Activated CD4-positive, alpha-beta memory T cell treated with anti-CD3 and anti-CD28 coated beads, Interleukin-2, amount 10 ng/mL, durations not matched to agents 7 days and 5 days (primary cell): ENCODE data around the gene B3GNT7. TPM values are rescaled to one million over a fixed set of nuclear protein-coding genes. Genes with fewer than 3 reads are reported as not detected.
"Not testable (repeated sequence)": the region's sequence is repeated elsewhere in the genome, so short reads cannot be mapped to it uniquely, and the experiment has no call there.

Experiments used
- CTCF ChIA-PET: fragments of 350-600 bp; sonication (Branson Sonifier 250); formaldehyde crosslinking; loops from one replicate; lab custom pipeline; 2021; ENCODE audit warnings: antibody characterized with exemption, inconsistent platforms; lab: Charles Lee
- POLR2A ChIA-PET: fragments of 350-600 bp; sonication (Branson Sonifier 250); formaldehyde crosslinking; loops from one replicate; lab custom pipeline; 2021; ENCODE audit warnings: antibody characterized with exemption; lab: Charles Lee
- DNase-seq: peaks from one replicate; pipeline ENCODE4 v3.0.0-alpha.2; 2020
- H3K27ac Mint-ChIP-seq: one replicate; pipeline ENCODE4 v1.8.0; 2021; ENCODE audit warnings: mild to moderate bottlenecking, mixed read lengths
- H3K27me3 Mint-ChIP-seq: one replicate; pipeline ENCODE4 v1.8.0; 2021; ENCODE audit warnings: mixed read lengths
- H3K36me3 Mint-ChIP-seq: one replicate; pipeline ENCODE4 v1.8.0; 2021; ENCODE audit warnings: low read depth, mixed read lengths
- H3K4me1 Mint-ChIP-seq: one replicate; pipeline ENCODE4 v1.8.0; 2021; ENCODE audit warnings: mixed read lengths
- H3K4me3 Mint-ChIP-seq: one replicate; pipeline ENCODE4 v1.8.0; 2021; ENCODE audit warnings: mild to moderate bottlenecking, mixed read lengths
- H3K9me3 Mint-ChIP-seq: one replicate; pipeline ENCODE4 v1.8.0; 2021; ENCODE audit warnings: mixed read lengths
- total RNA-seq, 2 experiments: library from RNA; stranded (reverse); gene quantifications; one replicate each; pipeline ENCODE4 v1.2.3, GENCODE V29; 2021

B3GNT7 gene
- total RNA-seq, 2 experiments from 2014 or later, result 0.15 TPM; not detected in 1

DNA sequence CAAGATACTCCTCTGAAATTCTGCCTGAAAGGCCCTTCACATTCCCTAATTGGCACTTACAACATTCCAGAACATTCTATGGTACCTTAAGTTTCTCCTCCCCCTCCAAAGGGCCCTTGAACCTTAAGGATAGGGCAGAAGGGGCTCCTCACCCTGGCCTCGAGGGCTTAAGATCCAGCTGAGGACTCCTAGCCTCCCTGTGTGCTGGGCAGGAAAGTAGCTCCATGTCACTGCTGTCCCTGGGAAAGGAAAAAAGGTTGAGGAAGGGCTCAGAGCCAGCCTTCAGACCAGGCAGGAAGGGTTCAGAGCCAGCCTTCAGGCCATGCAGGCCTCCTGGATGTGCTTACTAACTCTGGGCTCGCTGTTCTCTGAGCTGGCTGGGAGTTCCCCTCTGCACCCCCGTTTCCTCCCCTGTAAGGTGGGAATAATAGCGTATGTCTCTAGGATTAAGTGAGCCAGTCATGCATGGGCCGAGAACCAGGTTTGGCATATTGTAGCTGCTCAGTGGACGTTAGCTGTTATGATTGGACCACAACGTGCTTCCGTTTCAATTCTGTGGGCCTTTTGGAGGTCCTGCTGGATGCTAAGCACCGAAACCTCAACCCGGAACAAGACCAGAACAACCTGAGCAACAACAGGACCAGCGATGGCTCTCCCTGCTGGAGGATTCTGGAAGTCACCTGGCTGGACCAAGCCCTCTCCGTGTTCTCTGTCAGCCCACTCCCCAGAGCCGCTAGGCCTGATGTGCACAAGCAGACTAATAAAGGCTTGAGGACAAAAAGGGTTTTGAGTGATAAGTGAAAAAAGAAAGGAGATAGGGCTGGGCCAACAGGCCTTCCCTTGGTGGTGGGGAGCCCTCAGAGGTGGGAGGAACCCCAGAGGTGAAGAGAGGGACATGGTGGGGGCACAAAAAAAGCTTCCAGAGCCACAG, 1.0 kb upstream of the B3GNT7 start:
- Mint-ChIP-seq H3K36me3 (no peaks in the 10 kb centered on the region), H3K9me3 (no peaks in the 10 kb centered on the region), H3K27me3 (peaks cover 31% of the 10 kb centered on the region), H3K27ac (no peak overlapping the region), H3K4me1 (peaks cover 29% of the 10 kb centered on the region), H3K4me3 (no peak overlapping the region)
- POLR2A ChIA-PET, result no interaction called here
- DNase-seq, result no peak
- CTCF ChIA-PET, result interaction anchor here (0.9 to 2.1 kb wide), 2 partner anchors 11 to 167 kb away, joined by 3 to 12 read pairs; no protein-coding TSS in a partner anchor

GRCh38 chr2:231396058-231396821, 730 bp downstream of the B3GNT7 start:
- ChIA-PET POLR2A (interaction anchor here (0.9 to 1.2 kb wide), 2 partner anchors 30 to 68 kb away, joined by 3 to 5 read pairs; partner anchors contain the start of gene NCL), CTCF (interaction anchor here (1.0 kb wide), 1 partner anchor 10 kb away, joined by 3 read pairs; no protein-coding TSS in a partner anchor)
- H3K4me3 Mint-ChIP-seq, result no peak overlapping the region

DNA sequence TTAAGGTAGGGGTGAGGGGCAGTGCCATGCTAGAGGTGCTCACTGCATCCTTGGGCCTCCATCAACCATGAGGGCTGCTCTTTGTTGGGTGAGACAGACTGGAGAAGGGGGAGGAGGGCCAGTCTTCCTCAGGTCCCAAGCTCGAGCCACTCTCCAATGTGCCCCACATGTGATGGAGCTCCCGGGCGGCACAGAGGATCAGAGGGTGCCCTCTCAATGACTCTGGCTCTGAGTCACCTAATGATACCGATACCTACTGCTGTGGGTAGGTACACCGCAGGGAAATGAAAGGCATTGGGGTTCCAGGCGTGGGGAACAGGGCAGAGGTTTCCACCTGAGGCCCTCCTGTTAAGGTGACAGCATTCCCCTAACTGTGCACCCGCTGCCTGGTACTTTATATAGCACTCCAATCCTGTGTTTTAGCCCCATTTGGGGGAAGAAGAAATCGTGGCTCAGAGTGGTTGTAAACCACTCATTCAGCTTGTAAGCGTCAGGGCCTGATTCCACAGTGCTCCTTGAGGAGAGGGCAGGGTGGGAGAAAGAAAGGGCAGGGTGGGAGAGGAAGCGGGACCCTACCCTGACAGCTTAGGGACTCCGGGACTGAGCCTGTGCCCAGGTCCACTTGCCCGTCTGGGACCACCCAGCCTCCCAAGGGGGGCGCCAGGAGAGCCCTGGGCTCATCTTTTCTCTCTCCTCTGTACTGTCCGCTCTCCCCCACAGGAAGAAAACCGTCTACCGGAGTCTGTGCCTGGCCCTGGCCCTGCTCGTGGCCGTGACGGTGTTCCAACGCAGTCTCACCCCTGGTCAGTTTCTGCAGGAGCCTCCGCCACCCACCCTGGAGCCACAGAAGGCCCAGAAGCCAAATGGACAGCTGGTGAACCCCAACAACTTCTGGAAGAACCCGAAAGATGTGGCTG, 1.8 kb downstream of the B3GNT7 start:
- H3K4me3 Mint-ChIP-seq, result no peak overlapping the region
- DNase-seq, result peak; percentile 20
- no peaks in the 10 kb centered on the region for H3K9me3 Mint-ChIP-seq
- H3K36me3 Mint-ChIP-seq, result no peaks in the 10 kb centered on the region
- no peak overlapping the region for H3K27ac Mint-ChIP-seq
- ChIA-PET CTCF (interaction anchor here (0.5 to 1.0 kb wide), 2 partner anchors 9 to 55 kb away, joined by 3 to 4 read pairs; no protein-coding TSS in a partner anchor), POLR2A (interaction anchor here (0.9 to 1.2 kb wide), 2 partner anchors 29 to 67 kb away, joined by 3 to 5 read pairs; partner anchors contain the start of gene NCL)
- peaks cover 34% of the 10 kb centered on the region for H3K27me3 Mint-ChIP-seq
- H3K4me1 Mint-ChIP-seq, result peaks cover 29% of the 10 kb centered on the region

More at GRCh38 chr2:231396058-231396821, 730 bp downstream of the B3GNT7 start:
- H3K9me3 Mint-ChIP-seq, result no peaks in the 10 kb centered on the region
- peaks cover 31% of the 10 kb centered on the region for H3K27me3 Mint-ChIP-seq
- peaks cover 29% of the 10 kb centered on the region for H3K4me1 Mint-ChIP-seq
- H3K27ac Mint-ChIP-seq, result no peak overlapping the region
- no peaks in the 10 kb centered on the region for H3K36me3 Mint-ChIP-seq
- DNase-seq, result no peak

- no peak overlapping the region for H3K27ac Mint-ChIP-seq
- no peaks in the 10 kb centered on the region for H3K36me3 Mint-ChIP-seq
- CTCF ChIA-PET, result no interaction called here
- H3K27me3 Mint-ChIP-seq, result peaks cover 38% of the 10 kb centered on the region
- no peak for DNase-seq
- peaks cover 28% of the 10 kb centered on the region for H3K4me1 Mint-ChIP-seq
- H3K9me3 Mint-ChIP-seq, result no peaks in the 10 kb centered on the region
- no peak overlapping the region for H3K4me3 Mint-ChIP-seq
- POLR2A ChIA-PET, result no interaction called here
Observed at GRCh38 chr2:231397928-231398294, 2.4 kb downstream of the B3GNT7 start.

DNA sequence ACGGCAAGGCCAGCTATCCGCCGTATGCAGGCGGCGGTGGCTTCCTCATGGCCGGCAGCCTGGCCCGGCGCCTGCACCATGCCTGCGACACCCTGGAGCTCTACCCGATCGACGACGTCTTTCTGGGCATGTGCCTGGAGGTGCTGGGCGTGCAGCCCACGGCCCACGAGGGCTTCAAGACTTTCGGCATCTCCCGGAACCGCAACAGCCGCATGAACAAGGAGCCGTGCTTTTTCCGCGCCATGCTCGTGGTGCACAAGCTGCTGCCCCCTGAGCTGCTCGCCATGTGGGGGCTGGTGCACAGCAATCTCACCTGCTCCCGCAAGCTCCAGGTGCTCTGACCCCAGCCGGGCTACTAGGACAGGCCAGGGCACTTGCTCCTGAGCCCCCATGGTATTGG, 3.1 kb downstream of the B3GNT7 start:
- H3K9me3 Mint-ChIP-seq, result no peaks in the 10 kb centered on the region
- H3K4me1 Mint-ChIP-seq, result peaks cover 22% of the 10 kb centered on the region
- no peaks in the 10 kb centered on the region for H3K36me3 Mint-ChIP-seq
- ChIA-PET POLR2A (interaction anchor here (0.9 kb wide), 1 partner anchor 15 kb away, joined by 3 read pairs; no protein-coding TSS in a partner anchor), CTCF (no interaction called here)
- H3K27ac Mint-ChIP-seq, result no peak overlapping the region
- DNase-seq, result no peak
- no peak overlapping the region for H3K4me3 Mint-ChIP-seq
- peaks cover 37% of the 10 kb centered on the region for H3K27me3 Mint-ChIP-seq

DNA sequence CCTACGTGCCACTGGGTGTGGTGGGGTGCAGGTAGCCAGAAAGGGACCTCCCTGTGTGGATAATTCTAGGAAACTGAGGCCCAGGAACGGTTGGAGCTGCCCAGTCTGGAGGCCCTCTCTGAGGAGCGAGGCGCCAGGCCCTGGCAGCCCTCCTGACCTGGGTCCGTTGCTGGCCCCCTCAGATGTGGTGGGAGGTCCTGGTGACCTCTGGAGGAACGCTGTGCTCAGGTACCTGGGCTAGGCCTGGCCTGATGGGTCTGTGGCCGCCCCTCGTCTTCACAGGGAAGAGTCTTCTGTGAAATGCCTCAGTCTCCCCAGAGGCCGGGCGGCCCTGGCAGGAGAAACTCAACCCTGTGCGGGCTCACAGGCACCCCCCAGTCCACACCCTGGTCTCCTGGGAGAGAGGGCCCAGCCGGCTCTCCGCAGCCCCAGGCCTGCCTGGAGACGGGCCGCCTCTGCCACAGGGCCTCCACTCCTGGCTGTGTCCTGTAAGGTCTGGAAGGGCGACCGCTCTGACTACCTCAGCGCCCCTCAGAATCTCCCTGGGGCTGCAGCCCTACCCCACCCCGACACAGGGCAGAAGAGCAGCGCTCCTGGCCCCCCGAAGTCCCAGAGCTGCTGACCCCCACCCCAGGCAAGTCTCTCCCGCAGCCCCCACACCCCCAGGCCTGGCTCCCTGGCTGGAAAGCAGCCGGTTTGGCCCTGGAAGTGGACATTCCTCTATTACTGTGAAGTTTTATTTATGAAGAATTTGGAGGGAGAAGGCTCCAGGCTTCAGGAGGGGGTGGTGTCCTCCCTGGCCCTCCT, 3.7 kb downstream of the B3GNT7 start:
- peaks cover 15% of the 10 kb centered on the region for H3K4me1 Mint-ChIP-seq
- DNase-seq, result no peak

GRCh38 chr2:231399853-231400680, 4.6 kb downstream of the B3GNT7 start:
- no peak overlapping the region for H3K27ac Mint-ChIP-seq
- peaks cover 9% of the 10 kb centered on the region for H3K4me1 Mint-ChIP-seq
- ChIA-PET CTCF (interaction anchor here (0.6 to 1.5 kb wide), 6 partner anchors 11 to 103 kb away, joined by 3 to 5 read pairs (median 3); no protein-coding TSS in a partner anchor), POLR2A (interaction anchor here (0.8 kb wide), 1 partner anchor 64 kb away, joined by 3 read pairs; the partner anchor contains the start of gene NCL)
- no peak overlapping the region for H3K4me3 Mint-ChIP-seq
- H3K27me3 Mint-ChIP-seq, result peaks cover 28% of the 10 kb centered on the region
- no peaks in the 10 kb centered on the region for H3K36me3 Mint-ChIP-seq
- DNase-seq, result no peak
- no peaks in the 10 kb centered on the region for H3K9me3 Mint-ChIP-seq

More for the DNA sequence above, 3.7 kb downstream of the B3GNT7 start:
- ChIA-PET POLR2A (interaction anchor here (0.8 to 0.9 kb wide), 2 partner anchors 14 to 65 kb away, joined by 3 read pairs; partner anchors contain the start of gene NCL), CTCF (interaction anchor here (1.2 to 1.5 kb wide), 2 partner anchors 38 to 102 kb away, joined by 3 to 4 read pairs; no protein-coding TSS in a partner anchor)
- H3K9me3 Mint-ChIP-seq, result no peaks in the 10 kb centered on the region
- no peak overlapping the region for H3K4me3 Mint-ChIP-seq
- no peak overlapping the region for H3K27ac Mint-ChIP-seq
- no peaks in the 10 kb centered on the region for H3K36me3 Mint-ChIP-seq
- peaks cover 34% of the 10 kb centered on the region for H3K27me3 Mint-ChIP-seq

- POLR2A ChIA-PET, H3K36me3 Mint-ChIP-seq, H3K9me3 Mint-ChIP-seq, H3K4me3 Mint-ChIP-seq, H3K27ac Mint-ChIP-seq, DNase-seq: not testable (repeated sequence)
- CTCF ChIA-PET, result interaction anchor here (0.9 to 1.5 kb wide), 3 partner anchors 11 to 104 kb away, joined by 3 to 4 read pairs (median 3); no protein-coding TSS in a partner anchor
- peaks cover 13% of the 10 kb centered on the region for H3K4me1 Mint-ChIP-seq
- peaks cover 27% of the 10 kb centered on the region for H3K27me3 Mint-ChIP-seq
Observed at GRCh38 chr2:231400681-231401080, 5.2 kb downstream of the B3GNT7 start.

GRCh38 chr2:231401101-231401500, 5.6 kb downstream of the B3GNT7 start:
- DNase-seq, H3K27ac Mint-ChIP-seq, H3K4me3 Mint-ChIP-seq, H3K36me3 Mint-ChIP-seq, H3K9me3 Mint-ChIP-seq, POLR2A ChIA-PET: not testable (repeated sequence)
- CTCF ChIA-PET, result interaction anchor here (0.9 to 1.5 kb wide), 3 partner anchors 10 to 104 kb away, joined by 3 to 4 read pairs (median 3); no protein-coding TSS in a partner anchor
- Mint-ChIP-seq H3K4me1 (peaks cover 17% of the 10 kb centered on the region), H3K27me3 (peaks cover 27% of the 10 kb centered on the region)

- H3K27ac Mint-ChIP-seq, H3K9me3 Mint-ChIP-seq, H3K4me3 Mint-ChIP-seq, POLR2A ChIA-PET, H3K36me3 Mint-ChIP-seq, DNase-seq: not testable (repeated sequence)
- CTCF ChIA-PET, result interaction anchor here (1.0 to 1.2 kb wide), 2 partner anchors 105 to 175 kb away, joined by 3 read pairs; no protein-coding TSS in a partner anchor
- Mint-ChIP-seq H3K27me3 (peaks cover 16% of the 10 kb centered on the region), H3K4me1 (peaks cover 20% of the 10 kb centered on the region)
Observed at GRCh38 chr2:231403421-231404182, 8.1 kb downstream of the B3GNT7 start.
